Stomach (tissue), 4 donors: ENCODE data around the gene CBX1.

Source experiments
- CTCF ChIP-seq, 7 experiments: fragments of 450-650 bp in 4 of 7; fragments of 200-600 bp in 3 of 7; sonication (generic) in 3 of 7; IDR thresholded peaks; one replicate each; pipeline ENCODE4 v1.5.1; 2016 to 2019; ENCODE audit warnings: antibody characterized with exemption in 7 of 7, control low read depth in 2 of 7, mild to moderate bottlenecking in 1 of 7
- EP300 ChIP-seq: sonication (generic); formaldehyde crosslinking; IDR thresholded peaks from one replicate; pipeline ENCODE4 v1.6.1; 2017; ENCODE audit warnings: antibody characterized with exemption
- POLR2A ChIP-seq, 4 donors: fragments of 450-650 bp; IDR thresholded peaks; one replicate each; pipeline ENCODE4 v1.6.1; 2016; ENCODE audit warnings: antibody characterized with exemption in 4 of 4, control low read depth in 2 of 4, mild to moderate bottlenecking in 1 of 4, moderate library complexity in 1 of 4

DNA sequence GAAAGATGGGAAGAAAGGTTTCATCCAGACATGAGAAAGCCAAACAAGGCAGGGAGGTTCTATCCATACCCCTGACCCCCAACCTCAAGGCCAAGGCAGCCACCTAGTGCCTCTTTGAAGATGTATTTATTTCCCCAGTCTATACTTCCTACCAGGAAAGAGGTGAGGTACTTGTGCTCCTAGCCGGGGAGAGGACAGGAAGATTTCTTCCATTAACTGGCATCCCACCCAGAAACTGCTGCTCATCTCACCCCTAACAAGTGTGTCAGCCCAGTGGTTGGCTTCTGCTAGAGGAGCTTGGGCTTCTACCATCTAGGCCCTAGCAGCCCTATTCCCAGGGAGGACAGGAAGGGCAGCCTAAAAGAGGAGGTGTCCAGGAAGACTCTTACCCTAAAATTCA is 72.5 kb downstream of the CBX1 start:
- TF ChIP-seq CTCF (IDR thresholded peaks at IDR 0.05) (no peak), EP300 (no peak), POLR2A (IDR thresholded peaks at IDR 0.05) (no peak)
